ENCODE results near the gene CMTM1.

DNA sequence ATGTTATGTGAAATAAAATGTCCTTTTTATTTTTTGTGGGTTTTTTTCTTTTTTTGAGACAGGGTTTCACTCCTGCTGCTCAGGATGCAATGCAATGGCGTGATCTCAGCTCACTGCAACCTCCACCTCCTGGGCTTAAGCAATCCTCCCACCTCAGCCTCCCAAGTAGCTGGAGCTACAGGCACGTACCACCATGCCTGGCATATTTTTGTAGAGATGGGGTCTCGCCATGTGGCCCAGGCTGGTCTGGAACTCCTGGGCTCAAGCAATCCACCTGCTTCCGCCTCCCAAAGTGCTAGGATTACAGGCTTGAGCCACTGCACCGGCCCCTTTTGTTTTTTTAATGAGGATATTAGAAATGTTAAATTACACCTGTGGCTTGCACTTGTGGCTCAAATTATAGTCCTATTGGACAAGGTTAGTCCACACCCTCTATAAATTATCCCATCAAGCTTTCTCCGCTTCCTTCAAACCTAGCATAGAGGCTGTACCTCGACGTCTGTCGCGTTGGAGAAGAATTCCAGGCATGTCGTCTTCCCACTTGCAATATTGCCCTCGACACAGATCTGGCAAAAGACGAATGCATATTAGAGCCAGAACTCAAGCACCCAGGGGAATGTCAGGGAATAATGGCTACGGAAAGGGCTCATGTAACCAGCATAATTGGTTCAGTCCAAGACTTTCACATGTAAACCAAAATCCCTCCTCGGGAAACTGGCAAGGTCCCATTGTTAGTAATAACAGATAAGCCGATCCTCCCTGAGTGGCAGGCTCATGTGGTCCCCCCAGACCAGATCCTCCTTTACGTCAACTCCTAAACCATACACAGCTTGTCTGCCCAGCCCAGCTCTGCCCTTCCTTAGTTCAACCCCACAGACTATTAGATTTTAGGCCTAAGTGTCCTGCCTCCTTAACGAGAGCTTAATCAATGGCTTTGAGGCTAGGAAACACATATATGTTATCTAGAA is 24.6 kb upstream of the CMTM1 start:
- TF ChIP-seq GATA3 (IDR thresholded peaks at IDR 0.05; ENCODE audit: low read depth, low read length) (no peak), GATA2 (IDR thresholded peaks at IDR 0.05; ENCODE audit: low read depth, low read length) (no peak)
